Measurements from ENCODE around the gene POLR1C. TPM values are rescaled to one million over a fixed set of nuclear protein-coding genes. Genes with fewer than 3 reads are reported as not detected.
"Not testable (repeated sequence)": the region's sequence is repeated elsewhere in the genome, so short reads cannot be mapped to it uniquely, and the experiment has no call there.

The POLR1C gene
- total RNA-seq, 2 donors from 2014 or later: 19.6 to 26.9 TPM

DNA sequence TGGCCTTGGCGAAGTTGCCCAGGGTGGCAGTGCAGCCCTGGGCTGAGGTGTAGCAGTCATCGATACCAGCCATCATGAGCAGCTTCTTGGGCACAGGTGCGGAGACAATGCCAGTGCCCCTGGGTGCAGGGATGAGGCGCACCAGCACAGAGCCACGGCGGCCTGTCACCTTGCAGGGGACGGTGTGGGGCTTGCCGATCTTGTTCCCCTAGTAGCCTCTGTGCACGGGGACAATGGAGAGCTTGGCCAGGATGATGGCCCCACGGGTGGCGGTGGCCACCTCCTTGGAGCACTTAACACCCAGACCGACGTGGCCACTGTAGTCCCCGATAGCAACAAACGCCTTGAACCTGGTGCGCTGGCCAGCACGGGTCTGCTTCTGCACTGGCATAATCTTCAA, 22.1 kb downstream of the POLR1C start:
- ATAC-seq; DNase-seq; intact Hi-C loops (cut with DNase I, micrococcal nuclease): not testable (repeated sequence)

DNA sequence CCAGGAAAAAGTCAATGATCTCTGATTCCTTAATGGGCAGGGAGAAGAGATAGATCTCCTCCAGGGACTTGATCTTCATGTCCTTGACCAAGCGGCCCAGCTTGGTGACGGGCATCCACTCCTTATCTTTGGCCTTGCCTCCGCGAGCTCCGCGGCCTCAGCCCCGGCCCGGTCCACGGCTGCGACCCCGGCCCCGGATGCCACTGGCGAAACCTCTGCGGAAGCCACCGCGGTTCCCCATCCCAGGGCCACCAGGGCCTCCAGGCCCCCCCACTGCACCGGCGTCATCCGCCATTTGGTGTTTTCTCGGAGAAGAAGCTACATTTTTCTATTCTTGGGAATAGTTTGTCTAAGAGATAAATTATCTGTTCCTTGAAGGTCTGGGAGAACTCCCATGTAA, 22.5 kb downstream of the POLR1C start:
- intact Hi-C loops (cut with DNase I, micrococcal nuclease); ATAC-seq; DNase-seq: not testable (repeated sequence)

DNA sequence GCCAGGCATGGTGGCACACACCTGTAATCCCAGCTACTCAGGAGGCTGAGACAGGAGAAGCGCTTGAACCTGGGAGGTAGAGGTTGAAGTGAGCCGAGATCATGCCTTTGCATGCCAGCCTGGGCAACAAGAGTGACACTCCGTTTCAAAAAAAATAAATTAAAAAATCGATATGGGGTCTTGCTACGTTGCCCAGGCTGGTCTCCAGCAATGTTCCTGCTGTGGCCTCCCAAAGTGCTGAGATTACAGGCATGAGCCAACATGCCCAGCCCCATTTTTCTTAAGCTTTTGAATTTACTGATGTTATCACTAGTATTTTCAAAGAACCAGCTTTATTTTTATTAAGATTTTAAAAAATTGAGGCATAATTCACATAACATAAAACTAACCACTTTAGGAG, 23.6 kb downstream of the POLR1C start:
- DNase-seq: no peak
- intact Hi-C loops (cut with DNase I, micrococcal nuclease): no loop called here
- no peak for ATAC-seq

DNA sequence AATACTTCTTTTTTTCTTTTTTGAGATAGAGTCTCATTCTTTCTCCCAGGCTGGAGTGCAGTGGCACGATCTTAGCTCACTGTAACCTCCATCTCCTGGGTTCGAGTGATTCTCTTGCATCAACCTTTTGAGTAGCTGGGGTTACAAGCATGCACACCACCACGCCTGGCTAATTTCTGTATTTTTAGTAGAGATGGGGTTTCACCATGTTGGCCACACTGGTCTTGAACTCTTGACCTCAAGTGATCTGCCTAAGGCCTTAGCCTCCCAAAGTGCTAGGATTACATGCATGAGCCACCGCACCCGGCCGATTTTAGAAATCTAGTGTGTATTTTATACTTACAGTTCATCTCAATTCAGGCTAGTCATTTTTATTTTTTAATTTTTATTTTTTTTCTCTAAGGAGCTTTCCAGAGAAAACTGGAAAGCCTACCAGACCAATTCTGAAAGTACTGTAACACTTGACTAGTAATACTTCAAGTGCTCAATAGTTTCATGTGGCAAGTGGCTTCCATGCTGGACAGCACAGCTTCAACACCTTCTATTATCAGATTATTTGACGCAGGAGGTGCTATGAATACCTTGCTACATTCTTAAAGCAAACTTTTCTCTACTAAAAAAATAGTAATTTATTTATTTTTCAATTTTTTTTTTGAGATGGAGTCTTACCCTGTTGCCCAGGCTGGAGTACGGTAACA, 25.0 kb downstream of the POLR1C start:
- intact Hi-C loops (cut with DNase I, micrococcal nuclease): no loop called here
- ATAC-seq (no peak), DNase-seq (no peak)

DNA sequence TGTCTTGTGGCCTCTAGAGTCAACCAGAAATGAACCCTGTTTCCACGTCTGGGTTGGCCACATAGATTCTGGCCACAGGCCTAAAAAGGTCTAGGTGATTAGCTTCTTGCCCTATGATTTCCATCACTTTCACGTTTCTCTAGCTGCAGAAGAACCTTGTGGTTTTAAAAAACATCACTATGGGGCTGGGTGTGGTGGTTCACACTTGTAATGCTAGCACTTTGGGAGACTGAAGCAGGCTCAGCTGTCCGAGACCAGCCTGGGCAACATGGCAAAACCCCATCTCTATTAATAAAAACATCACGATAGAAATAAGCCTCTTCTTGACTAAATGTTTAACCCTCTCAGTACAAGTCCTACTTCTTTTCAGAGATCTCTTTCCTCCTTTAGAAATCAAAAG, 27.6 kb downstream of the POLR1C start:
- DNase-seq: no peak
- intact Hi-C loops (cut with DNase I, micrococcal nuclease): no loop called here
- no peak for ATAC-seq

DNA sequence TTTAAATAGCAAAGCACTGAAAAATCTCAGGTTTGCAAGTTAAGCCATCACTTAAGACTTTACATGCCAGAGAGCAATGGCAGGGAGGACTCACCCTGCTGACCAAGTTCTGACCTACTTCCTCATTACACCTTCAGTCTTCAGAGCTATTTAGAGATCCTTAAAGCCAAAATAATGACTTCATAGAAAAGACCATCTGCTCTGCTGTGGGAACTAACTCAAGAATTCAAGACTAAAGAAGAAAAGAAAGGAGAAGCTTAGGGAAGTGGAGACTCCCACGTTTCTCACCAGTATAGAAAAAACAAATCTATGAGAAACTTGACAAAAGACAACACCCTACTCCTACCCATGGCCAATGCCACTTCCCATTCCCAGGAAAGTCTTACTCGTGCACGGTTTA, 30.3 kb downstream of the POLR1C start:
- intact Hi-C loops (cut with DNase I, micrococcal nuclease): no loop called here
- no peak for ATAC-seq
- DNase-seq: no peak

DNA sequence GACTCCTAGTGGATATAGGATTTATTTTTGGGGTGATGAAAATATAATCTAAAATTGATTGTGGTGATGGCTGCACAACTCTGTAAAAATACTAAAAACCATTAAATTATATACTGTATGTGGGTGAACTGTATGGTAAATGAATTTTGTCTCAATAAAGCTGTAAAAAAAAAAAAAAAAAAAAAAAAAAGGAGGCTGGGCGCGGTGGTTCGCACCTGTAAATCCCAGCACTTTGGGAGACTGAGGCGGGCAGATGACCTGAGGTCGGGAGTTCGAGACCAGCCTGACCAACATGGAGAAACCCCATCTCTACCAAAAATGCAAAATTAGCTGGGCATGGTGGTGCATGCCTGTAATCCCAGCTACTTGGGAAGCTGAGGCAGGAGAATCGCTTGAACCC, 40.7 kb downstream of the POLR1C start:
- intact Hi-C loops (cut with DNase I, micrococcal nuclease); ATAC-seq; DNase-seq: not testable (repeated sequence)

DNA sequence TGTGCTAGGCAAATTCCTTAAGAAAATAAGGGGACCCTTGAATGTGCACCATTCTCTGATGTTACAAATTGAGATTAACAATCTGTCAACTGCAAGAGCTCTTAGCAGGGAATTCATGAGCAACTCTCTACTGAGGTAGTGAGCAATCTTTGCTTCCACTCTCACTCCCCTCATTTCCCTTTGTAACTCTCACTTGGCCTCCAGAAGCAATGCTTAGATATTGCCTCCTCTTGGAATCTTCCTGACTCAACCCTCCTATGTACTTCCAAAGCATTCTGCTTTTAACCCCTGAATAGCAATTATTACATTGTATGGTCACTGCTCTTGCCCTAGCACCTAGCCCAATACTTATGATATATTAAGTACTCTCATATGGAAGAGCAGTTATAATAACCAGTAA, 42.4 kb downstream of the POLR1C start:
- no peak for ATAC-seq
- intact Hi-C loops (cut with DNase I, micrococcal nuclease): no loop called here
- no peak for DNase-seq

DNA sequence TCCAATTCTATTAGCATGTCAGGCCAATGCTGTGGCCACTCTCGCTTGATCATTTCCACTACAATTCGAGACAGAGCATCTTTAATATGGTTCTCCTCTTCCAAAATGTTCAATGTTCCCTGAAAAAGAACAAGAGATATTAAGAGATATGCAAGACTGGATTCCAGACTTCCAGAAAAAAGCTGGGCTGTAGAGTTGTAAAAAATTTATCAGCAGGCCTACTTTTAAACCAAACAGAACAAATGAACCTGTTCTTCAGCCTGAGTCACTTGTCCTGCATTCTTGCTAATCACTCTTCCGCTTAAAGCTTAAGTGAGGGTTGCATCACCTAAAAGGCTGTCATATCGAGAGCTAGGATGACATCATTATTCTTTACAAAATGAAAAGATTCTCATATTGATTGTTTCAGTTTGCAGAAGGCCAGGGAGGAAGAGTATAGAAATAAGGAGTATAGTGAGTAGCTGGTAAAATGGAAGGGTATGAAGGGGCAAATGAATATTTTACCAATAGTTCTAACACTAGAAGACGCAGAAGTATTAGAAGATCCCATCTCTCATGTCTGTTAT, 54.1 kb downstream of the POLR1C start:
- DNase-seq: no peak
- intact Hi-C loops (cut with DNase I, micrococcal nuclease): no loop called here
- no peak for ATAC-seq

Other genes with a start within 250 kb of the POLR1C start
- not detected for gene SLC22A7, start 218.8 kb upstream of the POLR1C start, total RNA-seq
- 1 to 10 TPM; 1.4 TPM for gene CRIP3, start 208.3 kb upstream of the POLR1C start, total RNA-seq
- gene ZNF318, start 147.4 kb upstream of the POLR1C start, total RNA-seq: 10 to 100 TPM; 12.3 to 13.2 TPM
- 10 to 100 TPM; 32.1 to 34.6 TPM for gene ABCC10, start 89.5 kb upstream of the POLR1C start, total RNA-seq
- under 1 TPM; 0.27 to 0.28 TPM for gene DLK2, start 61.5 kb upstream of the POLR1C start, total RNA-seq
- 10 to 100 TPM; 16.9 to 18.4 TPM for gene TJAP1, start 39.5 kb upstream of the POLR1C start, total RNA-seq
- gene LRRC73, start 6.7 kb upstream of the POLR1C start, total RNA-seq: under 1 TPM; 0.61 to 0.95 TPM
- 100 to 1,000 TPM; 113 to 134 TPM for gene YIPF3, start 163 bp upstream of the POLR1C start, total RNA-seq
- gene XPO5, start 58.9 kb downstream of the POLR1C start, total RNA-seq: 10 to 100 TPM; 20.0 to 23.2 TPM
- gene POLH, start 59.1 kb downstream of the POLR1C start, total RNA-seq: 10 to 100 TPM; 11.2 to 11.3 TPM
- 10 to 100 TPM; 63.7 to 95.8 TPM for gene GTPBP2, start 112.2 kb downstream of the POLR1C start, total RNA-seq
- gene MAD2L1BP, start 118.8 kb downstream of the POLR1C start, total RNA-seq: 10 to 100 TPM; 37.0 to 49.8 TPM
- under 1 TPM in 1 of 2 donors, not detected in 1; 0.11 TPM for gene RSPH9, start 127.9 kb downstream of the POLR1C start, total RNA-seq
- gene MRPS18A, start 170.7 kb downstream of the POLR1C start, total RNA-seq: 10 to 100 TPM; 56.9 to 69.4 TPM

Data from left colon (tissue), 2 donors.